AG04450 (cell line): Measurements from ENCODE around the gene AXL. TPM values are rescaled to one million over a fixed set of nuclear protein-coding genes. Genes with fewer than 3 reads are reported as not detected.

ENCODE experiments used
- CTCF ChIA-PET: fragments of 300-600, 350-600 bp; formaldehyde crosslinking; extraction: SDS; loops from one replicate; lab custom pipeline; 2022; ENCODE audit warnings: antibody characterized with exemption, inconsistent platforms; lab: Charles Lee
- POLR2A ChIA-PET: fragments of 350-600 bp; formaldehyde crosslinking; extraction: SDS; loops from one replicate; lab custom pipeline; 2021; ENCODE audit warnings: antibody characterized with exemption, inconsistent platforms; lab: Yijun Ruan, JAX
- DNase-seq: peaks from one replicate; pipeline ENCODE4 v3.0.0-alpha.2; 2011; ENCODE audit warnings: low read depth, low spot score
- H3K27ac ChIP-seq: one replicate; pipeline ENCODE4 v1.5.1; 2012; ENCODE audit warnings: low read depth, low read length, control low read depth
- H3K27me3 ChIP-seq: one replicate; pipeline ENCODE4 v1.6.0; 2012; ENCODE audit warnings: low read length; ENCODE audit not compliant: control insufficient read depth, insufficient read depth
- H3K4me3 ChIP-seq: 2 replicates; pipeline ENCODE4 v1.5.1; 2011; ENCODE audit warnings: mild to moderate bottlenecking, low read depth, low read length, control low read depth
- H3K9me3 ChIP-seq: 2 replicates; pipeline ENCODE4 v1.5.1; 2012; ENCODE audit warnings: low read length; ENCODE audit not compliant: control insufficient read depth, insufficient read depth
- polyA plus RNA-seq: library from polyadenylated mRNA; depleted of rRNA; stranded (reverse); fragments of >200 nt; gene quantifications from 2 replicates; pipeline ENCODE4 v1.2.3, GENCODE V29; 2011
- TF ChIP-seq, protein P1 (sequence below): IDR thresholded peaks from 2 replicates; pipeline ENCODE4 v1.5.1; 2011; ENCODE audit warnings: low read depth, low read length, control low read depth, inconsistent platforms

Gene AXL
- polyA plus RNA-seq, 1 experiment, result 210 TPM

DNA sequence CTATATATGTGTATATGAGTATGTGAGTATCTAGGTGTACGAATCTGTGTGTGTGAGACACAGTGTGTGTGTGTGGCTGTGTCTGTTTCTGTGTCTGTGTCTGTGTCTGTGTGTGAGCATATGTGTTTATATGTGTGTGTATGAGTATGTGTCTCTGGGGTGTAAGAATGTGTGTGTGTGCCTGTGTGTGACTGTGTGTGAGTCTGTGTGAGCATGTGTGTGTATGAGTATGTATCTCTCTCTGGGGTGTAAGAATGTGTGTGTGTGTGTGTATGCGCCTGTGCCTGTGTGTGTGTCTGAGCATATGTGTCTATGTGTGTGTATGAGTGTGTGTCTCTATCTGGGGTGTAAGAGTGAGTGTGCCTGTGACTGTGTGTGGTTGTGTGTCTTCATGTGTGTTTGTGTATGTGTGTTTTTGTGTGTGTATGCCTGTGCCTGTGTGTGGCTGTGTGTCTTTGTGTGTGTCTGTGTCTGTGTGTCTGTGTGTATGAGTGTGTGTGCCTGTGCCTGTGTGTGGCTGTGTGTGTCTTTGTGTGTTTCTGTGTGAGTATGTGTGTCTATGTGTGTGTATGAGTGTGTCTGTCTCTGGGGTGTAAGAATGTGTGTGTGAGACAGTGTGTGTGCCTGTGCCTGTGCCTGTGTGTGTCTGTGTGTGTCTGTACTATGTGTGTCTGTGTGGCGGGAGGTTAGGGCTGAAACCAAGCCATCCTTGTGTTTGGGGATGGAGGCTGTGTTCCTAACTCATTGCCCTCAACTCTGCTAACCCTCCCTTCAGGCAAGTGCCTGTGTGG is 11.2 kb downstream of the AXL start:
- TF ChIP-seq, protein P1, sequence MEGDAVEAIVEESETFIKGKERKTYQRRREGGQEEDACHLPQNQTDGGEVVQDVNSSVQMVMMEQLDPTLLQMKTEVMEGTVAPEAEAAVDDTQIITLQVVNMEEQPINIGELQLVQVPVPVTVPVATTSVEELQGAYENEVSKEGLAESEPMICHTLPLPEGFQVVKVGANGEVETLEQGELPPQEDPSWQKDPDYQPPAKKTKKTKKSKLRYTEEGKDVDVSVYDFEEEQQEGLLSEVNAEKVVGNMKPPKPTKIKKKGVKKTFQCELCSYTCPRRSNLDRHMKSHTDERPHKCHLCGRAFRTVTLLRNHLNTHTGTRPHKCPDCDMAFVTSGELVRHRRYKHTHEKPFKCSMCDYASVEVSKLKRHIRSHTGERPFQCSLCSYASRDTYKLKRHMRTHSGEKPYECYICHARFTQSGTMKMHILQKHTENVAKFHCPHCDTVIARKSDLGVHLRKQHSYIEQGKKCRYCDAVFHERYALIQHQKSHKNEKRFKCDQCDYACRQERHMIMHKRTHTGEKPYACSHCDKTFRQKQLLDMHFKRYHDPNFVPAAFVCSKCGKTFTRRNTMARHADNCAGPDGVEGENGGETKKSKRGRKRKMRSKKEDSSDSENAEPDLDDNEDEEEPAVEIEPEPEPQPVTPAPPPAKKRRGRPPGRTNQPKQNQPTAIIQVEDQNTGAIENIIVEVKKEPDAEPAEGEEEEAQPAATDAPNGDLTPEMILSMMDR, result no peak
- Histone ChIP-seq H3K4me3 (no peak overlapping the region), H3K27me3 (no peaks in the 10 kb centered on the region), H3K27ac (no peak overlapping the region), H3K9me3 (no peaks in the 10 kb centered on the region)
- no peak for DNase-seq
- ChIA-PET POLR2A (interaction anchor here (0.7 kb wide), 1 partner anchor 93 kb away, joined by 3 read pairs; no protein-coding TSS in a partner anchor), CTCF (no interaction called here)

DNA sequence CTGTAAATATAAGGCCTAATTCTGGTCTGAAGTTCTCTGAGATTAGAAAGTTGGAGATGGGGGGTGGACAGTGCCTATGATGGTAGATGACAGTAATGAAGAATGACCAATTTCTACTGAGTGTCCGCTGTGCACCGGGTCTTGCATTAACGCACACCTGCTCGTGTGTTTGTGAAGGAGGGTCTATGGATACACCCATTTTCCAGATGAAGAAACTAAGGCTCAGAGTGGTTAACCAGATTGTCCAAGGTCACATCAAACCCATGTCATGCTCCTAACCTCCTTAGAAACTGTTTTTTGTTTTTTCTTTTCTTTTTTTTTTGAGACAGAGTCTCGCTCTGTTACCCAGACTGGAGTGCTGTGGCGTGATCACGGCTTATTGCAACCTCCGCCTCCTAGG is 13.7 kb downstream of the AXL start:
- Histone ChIP-seq H3K27me3 (no peaks in the 10 kb centered on the region), H3K9me3 (no peaks in the 10 kb centered on the region), H3K4me3 (no peak overlapping the region), H3K27ac (no peak overlapping the region)
- CTCF ChIA-PET, result no interaction called here
- DNase-seq, result no peak
- POLR2A ChIA-PET, result interaction anchor here (0.8 kb wide), 1 partner anchor 26 kb away, joined by 5 read pairs; no protein-coding TSS in a partner anchor
- TF ChIP-seq, protein P1, result no peak

DNA sequence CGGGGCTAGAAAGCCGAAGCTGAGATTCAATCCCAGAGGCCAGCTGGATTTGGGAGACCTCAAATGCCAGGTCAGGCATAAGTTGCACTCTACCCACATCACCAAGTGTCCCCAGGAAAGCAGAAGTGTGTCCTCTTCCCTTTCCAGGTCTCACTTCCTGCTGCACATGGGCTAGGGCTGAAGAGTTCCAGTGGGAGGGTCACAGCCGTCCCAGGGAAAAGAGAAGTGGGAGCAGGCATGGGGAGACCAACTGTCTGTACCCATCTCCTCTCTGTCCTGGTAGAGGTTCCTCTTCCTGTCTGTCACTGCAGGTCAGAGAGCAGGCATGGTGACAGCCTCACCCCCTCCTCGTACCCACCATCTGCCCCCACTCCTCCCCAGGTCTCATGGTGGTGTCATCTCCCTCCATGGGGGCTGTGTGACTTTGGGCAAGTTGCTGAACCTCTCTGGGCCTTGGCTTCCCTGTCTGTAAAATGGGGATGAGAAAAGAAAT is 14.8 kb downstream of the AXL start:
- CTCF ChIA-PET, result interaction anchor here (1.3 kb wide), 1 partner anchor 29 kb away, joined by 3 read pairs; no protein-coding TSS in a partner anchor
- POLR2A ChIA-PET, result interaction anchor here (0.6 kb wide), 1 partner anchor 17 kb away, joined by 3 read pairs; no protein-coding TSS in a partner anchor

DNA sequence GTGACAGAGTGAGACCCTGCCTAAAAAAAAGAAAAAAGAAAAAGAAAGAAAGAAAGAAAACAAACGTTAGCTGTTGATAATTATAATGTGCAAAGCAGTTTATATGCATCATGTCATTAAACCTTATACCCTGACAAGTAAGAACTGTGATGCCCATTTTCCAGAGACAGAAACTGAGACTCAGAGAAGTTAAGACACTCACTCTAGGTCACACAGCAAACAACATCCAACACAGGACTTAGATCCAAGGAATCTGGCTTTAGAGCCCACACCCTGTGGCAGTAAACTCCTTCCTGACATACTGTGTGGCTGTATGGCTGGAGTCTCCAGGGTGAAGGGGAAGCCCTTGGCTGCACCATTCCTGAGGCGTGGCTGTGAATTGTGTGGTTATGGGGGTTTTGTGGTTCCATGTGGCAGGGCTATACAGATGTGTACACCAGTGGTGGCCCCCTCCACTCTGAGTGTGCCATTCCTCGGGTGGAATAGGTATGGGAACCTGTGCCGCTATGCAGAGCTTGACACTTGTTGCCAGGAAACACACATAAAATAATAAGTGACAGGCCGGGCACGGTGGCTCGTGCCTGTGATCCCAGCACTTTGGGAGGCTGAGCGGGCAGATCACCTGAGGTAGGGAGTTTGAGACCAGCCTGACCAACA is 15.6 kb downstream of the AXL start:
- Histone ChIP-seq H3K4me3 (no peak overlapping the region), H3K27ac (no peak overlapping the region), H3K9me3 (no peaks in the 10 kb centered on the region), H3K27me3 (no peaks in the 10 kb centered on the region)
- ChIA-PET CTCF (interaction anchor here (1.3 kb wide), 1 partner anchor 28 kb away, joined by 3 read pairs; no protein-coding TSS in a partner anchor), POLR2A (interaction anchor here (2.4 kb wide), 1 partner anchor 9 kb away, joined by 10 read pairs; no protein-coding TSS in a partner anchor)
- no peak for DNase-seq
- TF ChIP-seq, protein P1, result no peak

More for the DNA sequence above, 14.8 kb downstream of the AXL start:
- no peak for DNase-seq
- TF ChIP-seq, protein P1, result no peak
- no peak overlapping the region for H3K27ac ChIP-seq
- no peaks in the 10 kb centered on the region for H3K9me3 ChIP-seq
- H3K4me3 ChIP-seq, result no peak overlapping the region
- H3K27me3 ChIP-seq, result no peaks in the 10 kb centered on the region
